NCI-H146 (cell line): ENCODE data around the gene SLC25A21.

Experiments
- DNase-seq: peaks from one replicate; lab custom pipeline; 2025; lab: John Stamatoyannopoulos, UW

SLC25A21 gene

DNA sequence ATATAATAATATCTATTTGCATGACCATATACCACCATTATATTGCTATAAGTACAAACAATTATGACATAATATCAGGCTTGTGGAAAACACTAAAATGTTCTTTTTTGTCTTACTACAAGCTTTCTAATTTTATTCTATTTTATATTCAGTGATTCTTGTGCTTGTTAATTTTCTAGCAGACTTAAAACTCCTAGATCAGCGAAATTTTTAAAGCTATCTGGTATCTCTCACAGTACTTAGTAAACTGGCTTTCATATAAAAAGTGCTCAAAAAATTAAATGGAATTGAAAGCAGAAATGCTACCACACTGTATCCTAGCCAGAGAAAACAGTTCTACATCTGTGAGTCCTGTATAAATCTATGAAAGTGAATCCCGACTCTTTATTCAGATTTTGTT lies 405.4 kb downstream of the SLC25A21 start:
- DNase-seq, result no peak

DNA sequence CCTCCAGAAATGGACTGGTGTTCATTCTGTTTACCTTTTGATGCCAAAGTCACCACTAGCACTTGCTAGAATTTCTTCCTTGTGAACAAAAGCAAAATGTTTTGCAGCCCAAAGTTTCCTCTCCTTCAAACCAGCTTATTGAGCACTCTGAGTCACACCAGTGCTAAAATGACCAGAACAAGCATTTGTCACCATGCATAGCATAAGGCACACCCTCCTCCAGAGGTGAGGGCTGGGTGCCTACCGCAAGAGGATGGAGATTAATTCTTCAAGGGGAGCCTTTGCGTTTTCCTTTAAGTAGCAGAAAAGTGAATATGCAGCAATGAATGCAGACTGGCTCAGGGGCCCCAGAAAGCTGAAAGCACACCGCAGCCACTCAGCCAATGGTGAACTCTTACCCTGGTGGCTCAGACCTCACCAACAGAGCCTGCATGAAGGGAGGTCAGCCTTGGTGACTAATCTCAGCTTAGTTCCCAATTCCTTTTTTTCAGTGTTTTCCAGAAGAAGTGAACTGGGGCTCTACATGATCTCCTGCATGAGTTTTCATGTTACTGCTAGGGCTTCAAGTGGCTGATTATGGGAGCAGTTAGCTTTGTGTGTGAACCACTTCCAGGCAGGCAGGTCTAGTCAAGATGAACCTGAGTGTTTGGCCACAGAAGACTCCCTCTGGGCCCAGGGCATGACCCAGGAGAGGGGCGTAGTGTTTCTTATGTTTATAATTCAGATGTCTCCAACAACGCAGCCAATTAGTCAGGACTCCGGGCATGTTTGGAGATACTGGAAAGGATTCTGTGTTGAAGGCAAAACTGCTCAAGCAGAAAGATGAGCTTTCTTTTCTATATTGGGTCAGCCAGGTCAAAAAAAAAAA lies 414.4 kb downstream of the SLC25A21 start:
- no peak for DNase-seq

DNA sequence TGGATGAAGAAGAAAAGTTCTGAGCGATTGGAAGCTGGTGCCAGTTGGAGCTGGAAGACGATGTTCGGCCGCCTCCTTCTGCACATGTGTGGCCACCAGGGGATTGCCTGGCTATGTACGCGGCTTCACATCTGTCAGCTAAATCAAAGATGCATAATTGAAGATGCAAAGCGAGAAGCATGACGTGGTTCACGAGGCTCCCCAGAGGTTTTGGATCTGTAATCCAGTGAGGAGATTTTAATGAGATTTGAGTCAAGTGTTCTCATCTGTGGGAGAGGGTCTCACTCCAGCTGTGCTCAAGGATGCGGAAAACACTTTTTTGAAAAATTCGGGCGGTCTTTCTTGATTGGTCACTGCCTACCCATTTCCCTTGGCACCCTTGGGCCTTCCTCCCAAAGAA lies 416.2 kb downstream of the SLC25A21 start:
- DNase-seq, result no peak

DNA sequence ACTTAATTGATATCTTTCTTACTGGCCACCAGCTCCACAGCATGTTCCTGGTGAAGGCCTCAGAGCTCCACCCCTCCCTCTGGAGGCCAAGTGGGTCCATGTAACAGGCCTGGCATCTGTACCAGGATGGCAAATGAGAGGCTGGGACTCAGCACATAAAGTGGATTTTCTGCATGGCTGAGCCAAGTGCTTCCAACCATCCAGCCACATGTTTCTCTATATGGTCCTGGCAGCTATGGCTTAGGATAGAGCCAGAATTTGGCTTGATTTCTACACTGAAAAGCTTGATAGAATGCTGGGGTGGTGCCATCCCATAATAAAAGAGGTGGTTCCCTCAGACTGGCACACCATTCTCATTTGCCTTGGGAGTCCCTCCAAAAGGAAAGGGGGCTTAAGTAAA lies 416.6 kb downstream of the SLC25A21 start:
- DNase-seq, result no peak

DNA sequence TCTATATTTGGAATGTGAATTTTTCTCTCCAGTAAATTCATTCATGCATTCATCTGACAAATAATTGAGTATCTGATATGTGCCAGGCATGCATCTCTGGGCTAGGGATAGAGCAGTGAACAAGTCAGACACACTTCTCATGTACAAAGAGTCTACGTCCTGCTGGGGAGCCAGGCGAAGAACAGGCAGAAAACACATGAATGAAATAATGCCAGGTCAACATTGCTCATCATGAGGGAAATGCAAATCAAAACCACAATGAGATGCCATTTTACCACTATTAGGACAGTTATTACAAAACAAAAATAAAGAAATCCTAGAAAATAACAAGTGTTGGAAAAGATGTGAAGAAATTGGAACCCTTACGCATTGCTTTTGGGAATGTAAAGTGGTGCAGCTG lies 420.5 kb downstream of the SLC25A21 start:
- DNase-seq, result no peak

DNA sequence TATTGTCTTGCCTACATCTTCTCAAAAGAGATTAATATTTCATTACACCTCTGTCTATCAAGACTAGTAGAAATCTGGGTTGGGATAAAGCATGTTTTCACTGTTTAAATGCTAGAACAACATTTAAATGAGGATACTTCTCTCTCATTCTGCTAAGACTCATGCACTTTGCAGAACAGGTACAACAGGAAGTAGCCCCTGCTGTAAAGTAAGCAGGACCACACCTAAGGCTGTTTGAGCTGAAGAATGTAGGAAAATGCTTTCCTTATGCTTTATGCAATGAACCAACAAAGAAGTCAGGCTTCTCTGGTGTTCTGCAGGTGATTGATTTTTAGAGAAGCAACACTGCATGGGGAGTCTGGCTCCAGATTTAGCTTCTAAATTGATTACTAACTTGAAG lies 421.3 kb downstream of the SLC25A21 start:
- DNase-seq, result no peak

DNA sequence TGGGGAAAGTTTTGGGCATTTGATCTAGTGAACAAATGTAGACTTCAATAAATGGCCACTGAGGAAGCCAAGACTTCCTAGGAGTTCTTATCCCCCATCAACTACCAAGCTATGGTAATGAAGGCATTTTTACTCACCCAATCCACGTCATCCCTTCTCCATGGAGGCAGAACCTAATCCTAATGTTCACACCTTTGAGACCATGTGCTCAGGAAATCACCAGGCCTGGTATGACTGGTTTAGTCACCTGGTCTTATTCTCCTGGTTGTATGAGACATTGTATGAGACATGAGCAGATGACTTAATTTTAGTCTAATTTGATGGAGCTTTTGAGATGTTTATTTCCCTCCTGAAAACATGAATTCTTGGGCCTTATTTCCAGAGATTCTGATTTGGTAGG lies 422.2 kb downstream of the SLC25A21 start:
- no peak for DNase-seq

DNA sequence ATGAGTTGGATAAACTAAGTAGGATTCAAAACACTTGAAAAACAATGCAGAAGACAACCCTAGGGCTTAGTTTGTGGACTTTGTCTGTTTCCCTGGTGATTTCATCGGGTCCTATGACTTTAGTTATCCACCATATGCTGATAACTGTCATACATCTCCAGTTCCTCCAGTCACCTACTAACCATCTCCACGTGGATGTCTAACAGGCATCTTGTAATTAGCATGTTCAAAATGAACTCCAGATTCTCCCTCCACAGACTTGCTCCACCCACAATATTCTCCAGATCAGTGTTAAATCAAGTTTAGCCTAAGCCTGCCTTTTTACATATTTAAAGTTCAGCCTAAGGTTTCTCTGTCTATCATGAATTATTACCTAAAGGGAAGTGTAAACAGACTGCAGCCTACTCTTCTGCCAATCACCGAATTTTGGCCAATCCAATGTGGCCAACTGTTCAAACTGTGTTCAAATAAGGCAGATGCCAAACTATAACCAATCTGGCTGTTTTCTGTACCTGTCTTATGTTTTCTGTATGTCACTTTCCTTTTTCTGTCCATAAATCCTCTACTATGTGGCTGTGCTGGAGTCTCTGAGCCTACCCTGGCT lies 423.7 kb downstream of the SLC25A21 start:
- no peak for DNase-seq

DNA sequence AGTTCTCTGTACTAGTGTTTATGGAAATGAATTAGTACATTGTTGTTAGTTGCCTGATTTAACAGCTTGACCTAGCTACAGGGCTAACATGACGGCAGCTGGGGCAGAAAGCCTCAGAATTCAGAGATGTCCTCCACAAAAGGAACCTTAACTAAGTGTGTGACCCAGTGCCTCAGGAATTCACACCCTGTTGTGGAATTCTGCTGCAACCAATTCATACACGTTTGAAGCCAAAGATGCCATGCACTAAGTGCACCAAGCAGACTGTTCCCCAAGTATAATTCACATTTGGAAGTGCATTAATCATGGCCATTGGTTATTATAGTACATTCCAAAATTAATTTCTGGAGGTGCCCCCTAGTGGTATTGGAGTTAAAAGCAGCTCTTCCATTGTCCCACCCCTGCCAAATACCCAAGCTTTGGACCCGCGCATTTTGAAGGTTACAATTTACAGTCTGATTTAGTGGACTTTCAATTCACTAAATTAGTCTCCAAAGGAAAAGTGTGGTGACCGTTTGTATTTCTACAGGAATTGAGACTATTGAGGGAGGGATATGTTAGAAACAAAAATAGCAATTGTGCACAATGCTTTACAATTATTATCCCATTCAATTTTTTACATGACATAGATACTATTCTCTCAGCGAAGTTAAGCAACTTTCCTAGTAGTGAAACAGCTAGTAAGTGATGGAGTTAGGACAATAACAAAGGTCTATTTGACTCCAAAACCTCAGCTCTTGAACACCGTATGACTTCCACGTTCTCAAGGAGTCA lies 424.8 kb downstream of the SLC25A21 start:
- no peak for DNase-seq

DNA sequence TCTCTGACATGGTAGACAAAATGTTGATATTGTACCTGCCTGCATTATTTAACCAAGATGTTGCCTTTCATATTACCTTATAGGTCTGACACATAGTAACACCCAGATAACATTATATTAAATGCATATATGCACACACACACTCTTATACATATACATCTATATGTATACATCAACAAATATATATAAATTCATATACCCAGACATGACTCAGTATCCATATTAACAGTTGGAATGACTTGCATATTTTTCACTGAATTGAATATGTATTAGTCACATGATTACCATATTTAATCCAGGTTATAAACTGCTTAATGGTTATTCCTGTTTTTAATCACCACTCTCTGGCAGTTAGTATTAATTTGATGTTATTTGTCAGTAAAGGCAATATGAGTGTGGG lies 425.5 kb downstream of the SLC25A21 start:
- no peak for DNase-seq

DNA sequence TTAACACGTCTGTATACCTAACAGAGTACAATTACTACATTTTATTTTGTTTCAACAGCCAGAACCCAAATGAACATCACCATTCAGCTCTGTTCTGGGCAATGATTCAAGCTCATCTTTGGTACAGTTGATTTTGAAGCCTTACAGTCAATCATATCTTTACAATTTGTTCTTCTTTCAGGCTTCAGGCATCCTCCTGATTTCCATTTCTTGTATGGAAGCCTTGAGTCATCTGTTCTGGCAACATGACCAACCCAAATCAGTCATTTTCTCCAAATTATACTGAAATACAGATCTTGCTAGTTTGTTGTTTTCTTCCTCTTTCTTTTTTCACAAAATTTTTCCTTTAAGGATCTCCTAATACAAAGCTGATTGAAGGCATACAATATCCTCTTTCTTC lies 430.5 kb downstream of the SLC25A21 start:
- no peak for DNase-seq

DNA sequence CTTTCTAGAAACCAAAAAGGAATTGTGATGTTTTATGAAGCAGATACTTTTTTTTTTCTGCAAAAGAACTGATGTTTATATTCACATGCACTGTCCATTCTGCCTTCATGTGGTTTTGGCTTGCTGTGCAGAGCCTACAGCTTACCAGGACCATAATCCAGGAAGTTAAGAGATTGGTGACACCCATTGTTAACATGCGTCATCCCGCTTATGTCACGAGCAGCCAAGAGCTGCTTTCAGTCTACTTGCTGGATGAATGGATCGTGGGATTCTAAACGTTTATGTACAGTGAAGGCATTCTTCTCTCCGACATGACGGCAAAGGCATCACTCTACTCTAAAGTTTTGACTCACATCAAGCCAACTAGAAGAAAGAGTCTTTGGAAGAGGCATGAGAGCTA lies 434.1 kb downstream of the SLC25A21 start:
- no peak for DNase-seq

DNA sequence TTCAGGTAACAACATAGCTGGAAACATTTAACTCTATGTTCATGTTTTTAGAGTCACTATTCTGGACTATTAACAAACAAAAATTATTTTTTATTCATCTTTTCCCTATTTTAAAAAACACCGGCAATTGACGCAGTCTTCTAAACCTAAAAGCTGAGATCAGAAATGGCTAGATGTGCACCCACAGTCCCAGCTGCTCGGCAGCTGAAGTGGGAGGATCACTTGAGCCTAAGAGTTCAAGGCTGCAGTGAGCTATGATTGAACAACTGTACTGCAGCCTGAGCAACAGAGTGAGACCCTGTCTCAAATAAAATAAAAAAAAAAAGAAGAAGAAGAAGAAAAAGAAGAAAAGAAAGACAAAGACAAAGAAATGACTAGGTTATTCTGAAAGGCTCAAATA lies 446.3 kb downstream of the SLC25A21 start:
- DNase-seq, result no peak

DNA sequence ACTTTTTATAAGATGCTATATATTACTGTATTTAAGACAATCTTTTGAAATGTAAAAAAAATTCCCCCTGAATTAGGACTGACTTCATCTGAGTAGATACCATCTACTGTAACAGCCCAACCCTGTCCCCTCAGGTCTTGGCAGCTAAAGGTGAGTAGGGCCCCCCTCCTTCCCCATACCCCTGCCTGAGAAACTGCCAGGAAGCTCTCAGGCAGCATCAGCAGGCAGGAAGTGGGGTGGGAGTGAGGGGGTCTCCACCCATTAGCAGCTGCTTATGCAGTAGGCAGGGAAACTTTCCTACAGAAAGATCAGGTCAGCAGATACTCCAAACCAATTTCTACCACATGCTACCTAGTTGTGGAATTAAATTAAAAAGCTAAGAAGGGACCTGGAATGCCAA lies 448.2 kb downstream of the SLC25A21 start:
- DNase-seq, result no peak

DNA sequence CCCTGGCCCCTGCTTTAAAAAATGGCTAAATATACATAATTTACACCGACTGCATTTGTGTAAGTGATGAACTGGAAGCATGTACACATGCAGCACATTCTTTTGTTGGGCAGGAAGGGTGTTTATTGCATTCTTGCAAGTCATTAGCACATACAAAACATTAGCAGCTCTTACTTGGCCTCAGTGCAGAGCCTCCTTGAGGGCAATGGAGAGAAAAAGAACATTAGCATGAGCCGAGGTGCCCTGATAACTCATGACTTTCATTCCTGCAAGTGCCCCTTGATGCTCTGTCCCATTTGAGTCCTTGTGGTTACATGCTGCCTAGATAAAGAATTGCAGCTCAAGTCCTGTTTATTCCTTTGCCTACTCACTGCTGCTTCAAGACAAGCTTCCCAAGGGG lies 448.9 kb downstream of the SLC25A21 start:
- no peak for DNase-seq

DNA sequence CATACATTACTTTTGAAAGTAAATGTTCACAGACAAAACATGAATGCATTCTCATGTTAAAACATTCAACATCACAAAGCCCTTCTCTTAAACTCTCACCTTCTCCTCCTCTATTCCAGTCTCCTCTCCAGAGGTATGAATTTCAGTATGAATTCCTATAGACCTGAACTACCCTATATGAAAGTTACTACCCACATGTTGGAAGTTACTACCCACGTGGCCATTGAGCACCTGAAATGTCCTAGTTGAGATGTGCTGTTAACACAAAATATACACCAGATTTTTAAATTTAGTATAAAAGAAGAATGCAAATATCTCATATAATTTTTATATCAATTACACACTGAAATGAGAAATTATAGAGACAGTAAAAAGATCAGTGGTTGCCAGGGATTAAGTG lies 450.5 kb downstream of the SLC25A21 start:
- no peak for DNase-seq

DNA sequence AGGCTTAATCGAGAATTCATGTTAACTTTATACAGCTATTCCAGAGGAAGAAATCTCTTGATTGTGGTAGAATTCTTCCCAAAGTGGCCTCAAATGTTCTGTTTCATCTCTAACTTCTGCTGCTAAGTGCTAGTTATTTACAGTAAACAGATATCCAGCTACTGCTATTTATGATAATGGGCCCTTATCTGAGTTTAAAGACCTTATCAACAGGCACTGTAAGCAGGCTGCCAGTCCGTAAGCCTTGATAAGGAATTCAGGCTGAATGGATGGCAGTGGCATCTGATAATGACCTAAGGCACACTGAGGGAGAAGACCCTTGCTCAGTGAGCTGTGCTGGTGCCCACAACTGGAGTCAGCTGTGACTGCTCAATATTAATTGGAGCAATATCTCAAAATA lies 451.7 kb downstream of the SLC25A21 start:
- no peak for DNase-seq

DNA sequence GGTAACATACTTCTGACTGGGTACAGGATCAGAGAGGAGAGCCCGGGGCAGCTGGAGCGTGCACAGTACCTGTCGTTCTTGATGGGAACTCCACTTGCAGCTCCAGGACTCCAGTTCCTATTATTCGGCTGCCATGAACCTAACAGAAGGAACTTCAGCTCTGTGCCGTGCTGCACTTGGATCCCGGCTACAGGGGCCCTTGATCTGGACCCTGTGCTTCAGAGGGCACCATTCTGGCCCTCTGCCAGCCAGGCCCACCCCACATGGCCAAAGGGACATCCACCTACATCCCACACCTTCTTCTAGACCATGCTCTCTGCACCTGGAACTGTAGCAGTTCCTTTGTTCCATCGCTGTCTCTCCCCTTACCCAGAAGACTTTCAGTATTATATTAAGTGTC lies 452.6 kb downstream of the SLC25A21 start:
- no peak for DNase-seq

DNA sequence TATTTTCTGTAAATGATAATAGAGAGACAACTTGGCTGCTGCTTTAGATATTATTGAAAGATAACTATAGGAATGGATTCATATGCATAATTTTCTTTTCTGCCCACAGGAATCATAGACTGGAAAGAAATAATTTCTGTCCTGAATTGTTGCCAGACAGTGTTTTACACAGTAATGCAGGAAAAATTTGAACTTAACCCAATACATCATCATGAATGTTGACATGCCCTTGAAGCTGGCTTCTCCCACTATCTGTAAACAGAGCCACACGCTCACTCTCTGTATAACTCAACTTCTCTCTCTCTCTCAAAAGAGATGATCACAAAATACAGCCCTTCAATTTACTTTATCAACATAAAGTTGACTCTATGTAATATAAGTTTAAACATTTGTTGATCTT lies 454.2 kb downstream of the SLC25A21 start:
- DNase-seq, result no peak

DNA sequence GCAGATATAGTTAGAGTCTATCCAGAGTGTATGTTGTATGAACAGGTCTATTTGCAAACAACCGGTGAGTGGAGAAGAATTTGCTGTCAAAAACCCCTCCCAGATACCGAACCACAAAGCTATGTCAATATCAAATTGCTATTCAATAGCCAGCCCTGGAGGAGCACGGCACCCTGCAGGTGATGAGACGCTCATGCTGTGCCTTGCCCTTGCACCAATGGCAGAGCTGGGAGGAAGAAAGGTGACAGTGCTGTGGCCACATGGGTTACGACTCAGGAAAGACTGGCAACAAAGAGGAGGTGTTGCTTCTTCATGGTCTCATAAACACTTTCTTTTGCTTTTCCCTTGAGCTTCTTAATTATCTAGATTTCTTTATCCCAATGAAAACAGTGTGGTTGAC lies 455.0 kb downstream of the SLC25A21 start:
- DNase-seq, result peak; percentile 90

DNA sequence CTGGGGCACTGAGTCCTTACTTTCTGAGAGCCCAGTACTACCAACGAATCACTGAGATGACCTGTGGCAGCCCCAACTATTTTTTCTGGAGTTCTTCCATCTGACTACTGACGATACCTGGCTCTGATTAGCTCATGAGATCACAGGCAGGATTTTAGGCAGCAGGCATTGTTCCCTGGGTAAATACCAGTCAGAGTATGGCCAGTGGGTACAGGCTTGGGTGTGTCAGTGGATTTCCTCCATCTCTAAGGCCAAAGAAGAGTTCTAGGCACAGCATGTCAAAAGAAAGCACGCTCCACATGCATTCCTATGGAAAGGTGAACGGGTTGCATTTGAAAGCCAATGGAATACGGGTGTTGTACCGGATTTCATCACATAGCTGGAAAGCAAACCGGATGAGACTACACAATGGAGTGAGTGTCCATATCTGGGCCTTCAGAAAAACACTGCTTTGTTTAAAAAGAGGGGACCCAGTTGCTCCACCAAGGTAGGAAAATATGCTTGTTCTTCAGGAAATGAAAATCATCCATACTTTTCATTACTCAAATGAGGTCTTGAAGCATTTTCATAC lies 455.7 kb downstream of the SLC25A21 start:
- peak; percentile 21 for DNase-seq

DNA sequence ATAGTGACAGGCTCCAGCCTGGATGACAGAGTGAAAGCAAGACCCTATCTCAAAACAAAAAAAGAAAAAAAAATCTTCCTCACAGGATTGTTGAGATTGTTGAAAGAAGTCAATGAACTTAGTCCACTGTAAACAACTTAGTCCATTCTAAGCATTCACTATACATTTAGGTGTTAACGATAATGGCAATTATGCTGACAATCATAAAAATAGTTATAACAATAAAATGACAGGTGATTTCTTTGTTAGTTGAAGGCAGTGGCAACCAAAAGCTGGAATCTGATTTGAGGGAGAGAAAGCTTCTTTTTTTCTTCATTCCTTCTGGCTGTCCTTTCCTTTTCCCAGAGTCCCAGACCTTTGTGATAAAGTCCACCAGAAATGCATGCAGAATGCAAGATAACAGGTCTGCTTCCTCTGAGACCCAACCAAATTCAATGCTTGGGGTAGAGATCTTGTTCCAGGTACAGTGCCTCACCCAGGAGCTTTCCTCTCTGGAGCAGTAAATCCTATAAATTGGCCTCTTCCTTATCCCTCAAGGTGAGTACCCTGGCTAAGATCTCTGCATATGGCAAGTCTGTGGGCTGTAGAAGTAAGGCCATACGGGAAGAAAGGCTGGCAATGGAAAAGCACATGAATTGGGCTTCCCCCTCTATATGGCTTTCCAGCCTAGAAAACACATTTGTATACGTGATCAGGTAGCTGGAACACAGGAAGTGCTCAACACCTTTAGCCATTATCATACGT lies 458.3 kb downstream of the SLC25A21 start:
- DNase-seq, result no peak
